ENCODE data around the gene ACE.

GRCh38 chr17:63445065-63445464 lies 31.8 kb upstream of the ACE start:
- no peak for TF ChIP-seq POLR2A (IDR thresholded peaks at IDR 0.05; ENCODE audit: low read depth, low read length)
- TF ChIP-seq POLR2AphosphoS5 (IDR thresholded peaks at IDR 0.05; ENCODE audit: low read depth, low read length) = no peak
- no peak for TF ChIP-seq TAF1 (IDR thresholded peaks at IDR 0.05; ENCODE audit: borderline replicate concordance, low read depth, low read length)
